KBM-7 (cell line): ENCODE data around the gene ZMYND10.

ENCODE experiments used
- DNase-seq: peaks from one replicate; pipeline ENCODE4 v3.0.0-alpha.2; 2015
- in situ Hi-C: fragments of 300-500 bp; cut with MboI; formaldehyde crosslinking; loops from 2 replicates; pipeline ENCODE4 v1.14.3; 2020; ENCODE audit warnings: low sequenced_read_pairs, low pct_unique_long_range_greater_than_20kb, mixed read lengths

The ZMYND10 gene

DNA sequence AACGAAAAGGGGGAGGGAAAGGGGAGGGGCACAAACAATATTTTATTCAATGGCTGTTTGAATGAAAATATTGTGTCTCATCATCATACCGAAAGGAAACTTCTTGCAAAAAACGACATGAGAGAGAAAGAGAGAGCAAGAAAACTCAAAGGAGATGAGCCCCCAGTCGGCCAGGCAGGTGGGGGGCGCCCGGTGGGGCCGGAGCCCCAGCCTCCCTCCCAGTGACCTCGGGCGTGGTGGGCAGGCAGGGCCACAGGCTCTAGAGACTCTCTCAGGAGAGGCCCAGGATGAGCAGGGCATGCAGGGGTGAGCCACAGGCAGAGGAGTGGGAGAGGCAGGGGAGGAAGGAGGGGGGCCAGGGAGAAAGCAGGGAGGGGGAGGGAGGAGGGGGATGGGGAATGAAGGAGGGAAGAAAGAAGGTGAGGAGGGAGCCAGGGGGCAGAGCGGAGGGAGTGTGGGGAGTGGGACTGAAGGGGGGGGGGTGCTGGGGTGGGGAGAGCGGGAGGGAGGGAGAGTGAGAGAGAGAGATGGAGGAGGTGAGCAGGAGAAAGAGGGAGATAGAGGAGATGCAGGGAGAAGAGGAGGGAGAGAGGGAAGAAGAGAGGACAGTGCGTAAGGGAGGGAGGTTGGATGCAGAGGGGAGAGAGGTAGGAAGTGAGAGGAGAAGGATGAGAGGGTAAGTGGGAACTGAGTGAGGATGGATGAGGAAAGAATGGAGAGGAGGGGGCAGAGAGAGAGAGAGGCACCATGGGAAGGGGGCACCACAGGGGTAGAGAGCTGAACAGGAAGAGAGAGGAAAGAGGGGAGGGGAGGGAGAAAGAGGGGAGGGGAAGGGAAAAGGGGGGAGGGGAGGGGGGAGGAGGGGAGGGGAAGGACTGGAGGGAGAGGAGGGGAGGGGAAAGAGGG, 27.9 kb upstream of the ZMYND10 start:
- in situ Hi-C loops, result no loop called here
- no peak for DNase-seq

DNA sequence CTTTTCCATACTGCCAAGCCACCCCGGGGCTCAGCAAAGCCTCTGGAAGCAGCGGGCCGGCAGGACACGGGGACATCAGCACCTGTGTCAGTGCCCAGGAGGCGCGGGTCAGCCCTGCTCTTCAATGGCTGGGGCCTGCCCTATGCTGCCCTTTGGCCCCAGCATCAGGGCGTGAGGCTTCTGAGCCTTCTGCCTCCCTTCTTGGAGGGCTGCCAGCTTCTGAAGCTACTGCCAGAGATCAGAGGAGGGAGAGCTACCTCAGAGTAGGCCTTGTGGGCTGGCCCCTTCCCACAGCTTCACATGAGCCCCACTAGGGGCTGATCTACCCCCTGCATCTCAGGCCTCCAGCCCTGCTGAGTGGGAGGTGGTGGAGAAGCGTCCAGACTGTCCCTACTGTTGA, 26.8 kb upstream of the ZMYND10 start:
- DNase-seq, result no peak
- in situ Hi-C loops, result no loop called here

DNA sequence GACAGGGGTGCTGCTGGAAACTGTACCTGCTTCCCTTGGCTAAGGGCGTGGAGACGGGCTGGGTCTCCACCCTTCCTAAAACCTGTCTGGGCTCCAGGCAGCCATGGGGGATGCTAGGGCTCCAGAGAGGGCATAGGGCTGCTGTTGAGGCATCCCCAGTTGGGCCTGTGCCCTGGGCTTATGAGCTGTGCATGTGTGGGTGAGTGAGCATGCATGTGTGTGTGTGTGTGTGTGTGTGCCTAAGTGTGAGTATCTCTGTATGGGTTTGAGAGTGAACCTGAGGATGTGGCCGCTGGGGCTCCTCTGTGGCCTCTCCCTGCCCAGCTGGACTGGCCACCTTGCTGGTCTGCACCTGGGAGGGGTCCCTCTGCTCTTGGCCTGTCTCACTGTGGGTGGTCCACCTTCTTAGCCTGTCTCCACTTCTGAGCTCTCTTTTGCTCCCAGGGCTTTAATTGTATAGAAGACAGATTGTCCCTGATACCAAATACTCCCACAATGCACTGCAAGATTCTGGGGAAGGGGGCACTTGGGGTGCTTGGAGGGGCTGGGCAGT, 25.7 kb upstream of the ZMYND10 start:
- in situ Hi-C loops, result no loop called here
- no peak for DNase-seq

DNA sequence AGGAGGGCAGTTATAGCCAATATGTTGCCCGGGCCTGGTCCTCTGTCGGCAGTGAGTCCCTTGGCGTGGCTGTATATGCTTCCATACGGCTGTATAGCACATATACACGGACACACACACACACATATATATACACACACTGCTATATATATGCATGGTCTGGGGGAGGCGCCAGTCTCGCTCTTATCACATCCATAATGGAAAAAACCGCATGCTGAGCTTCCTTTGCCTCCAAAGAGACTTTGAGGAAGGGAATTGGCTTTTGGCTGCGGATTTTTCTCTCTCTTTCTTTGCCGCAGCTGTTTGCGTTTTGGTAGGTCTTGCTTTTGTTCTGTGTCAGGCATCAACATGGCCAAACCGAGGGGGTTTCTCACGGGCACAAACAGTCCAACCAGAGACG, 25.1 kb upstream of the ZMYND10 start:
- in situ Hi-C loops, result no loop called here
- peak; percentile 82 for DNase-seq

DNA sequence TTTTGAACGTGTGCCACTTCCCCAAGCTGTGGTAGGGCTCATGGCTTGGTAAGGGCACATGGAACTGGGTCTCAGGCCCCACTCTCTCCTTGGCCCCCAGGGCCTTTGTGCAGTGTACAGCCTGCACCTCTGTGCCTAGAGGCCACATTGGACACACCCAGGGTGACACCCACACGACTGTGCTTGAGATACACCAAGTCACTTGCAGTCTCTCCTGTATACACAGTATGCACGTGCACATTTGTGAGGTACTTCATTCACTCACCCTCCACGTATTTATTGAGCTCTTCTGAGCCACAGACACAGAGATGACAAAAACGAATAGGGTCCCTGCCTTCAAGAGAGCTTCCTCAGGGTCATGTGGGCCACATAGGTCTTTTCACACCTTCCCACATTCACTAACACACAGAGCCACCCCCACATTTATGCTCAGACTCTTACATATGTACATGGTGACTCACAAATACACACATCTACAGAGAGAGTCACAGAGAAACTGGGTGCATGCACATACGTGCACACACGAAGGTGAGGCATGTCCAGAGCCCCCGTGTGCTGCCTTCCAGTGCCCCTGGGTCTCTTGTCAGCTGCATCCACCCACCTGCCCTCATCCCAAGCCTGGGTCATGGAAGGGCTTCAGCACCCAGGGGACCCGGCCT, 23.6 kb upstream of the ZMYND10 start:
- no peak for DNase-seq
- in situ Hi-C loops, result no loop called here

GRCh38 chr3:50365842-50366220, 20.3 kb upstream of the ZMYND10 start:
- DNase-seq, result no peak
- in situ Hi-C loops, result no loop called here

- in situ Hi-C loops, result no loop called here
- peak; percentile 71 for DNase-seq
These were observed 19.7 kb upstream of the ZMYND10 start for GRCh38 chr3:50365080-50365841.

- no peak for DNase-seq
- in situ Hi-C loops, result no loop called here
These were observed 19.1 kb upstream of the ZMYND10 start for GRCh38 chr3:50364573-50365079.

DNA sequence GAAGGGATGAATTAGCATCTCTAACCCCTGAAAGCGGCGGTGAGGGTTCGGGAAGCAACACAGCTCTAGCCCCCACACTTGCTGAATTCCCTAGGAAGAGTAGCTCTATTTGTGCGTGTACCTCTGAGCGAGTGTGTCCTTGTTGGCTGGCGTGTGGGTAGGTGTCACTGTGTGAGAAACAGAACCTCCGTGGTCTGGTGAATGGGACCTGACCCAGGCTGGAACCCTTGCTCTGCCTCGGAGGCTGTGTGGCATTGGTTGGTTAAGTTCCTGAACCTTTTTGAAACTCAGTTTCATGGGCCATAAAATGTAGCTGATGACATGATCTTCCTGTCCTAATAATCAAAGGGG, 14.2 kb upstream of the ZMYND10 start:
- DNase-seq, result no peak
- in situ Hi-C loops, result no loop called here

GRCh38 chr3:50358911-50359759, 13.6 kb upstream of the ZMYND10 start, which contains the start of gene TMEM115:
TMEM115 (minus strand) TSS chr3:50359521; CDS start chr3:50359063, 458 bp downstream.
- peak; percentile 96 for DNase-seq
- in situ Hi-C loops, result no loop called here

GRCh38 chr3:50358355-50358910, 12.9 kb upstream of the ZMYND10 start:
- DNase-seq, result no peak
- in situ Hi-C loops, result no loop called here

DNA sequence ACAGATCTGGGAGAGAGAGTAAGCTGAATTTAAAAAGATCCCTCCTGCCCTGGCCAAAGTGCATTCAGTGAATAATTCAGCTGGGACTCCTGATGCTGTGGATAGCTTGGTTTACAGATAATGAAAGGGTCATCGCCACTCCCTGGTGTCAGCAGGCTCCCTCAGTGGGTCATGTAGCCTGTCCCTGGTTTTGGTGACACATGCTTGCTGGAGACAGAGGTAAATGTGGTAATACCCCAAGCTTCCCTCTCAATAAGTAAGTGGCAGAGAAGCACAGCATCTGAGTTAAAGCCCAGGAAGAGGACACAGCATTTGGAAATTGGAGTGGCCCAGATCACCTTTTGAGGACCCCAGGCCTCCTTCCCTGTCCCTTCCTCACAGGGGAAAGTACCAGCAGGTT, 11.9 kb upstream of the ZMYND10 start:
- DNase-seq, result no peak
- in situ Hi-C loops, result no loop called here

- peak; percentile 53 for DNase-seq
- in situ Hi-C loops, result no loop called here
These were observed 11.0 kb upstream of the ZMYND10 start for GRCh38 chr3:50356553-50356952.

DNA sequence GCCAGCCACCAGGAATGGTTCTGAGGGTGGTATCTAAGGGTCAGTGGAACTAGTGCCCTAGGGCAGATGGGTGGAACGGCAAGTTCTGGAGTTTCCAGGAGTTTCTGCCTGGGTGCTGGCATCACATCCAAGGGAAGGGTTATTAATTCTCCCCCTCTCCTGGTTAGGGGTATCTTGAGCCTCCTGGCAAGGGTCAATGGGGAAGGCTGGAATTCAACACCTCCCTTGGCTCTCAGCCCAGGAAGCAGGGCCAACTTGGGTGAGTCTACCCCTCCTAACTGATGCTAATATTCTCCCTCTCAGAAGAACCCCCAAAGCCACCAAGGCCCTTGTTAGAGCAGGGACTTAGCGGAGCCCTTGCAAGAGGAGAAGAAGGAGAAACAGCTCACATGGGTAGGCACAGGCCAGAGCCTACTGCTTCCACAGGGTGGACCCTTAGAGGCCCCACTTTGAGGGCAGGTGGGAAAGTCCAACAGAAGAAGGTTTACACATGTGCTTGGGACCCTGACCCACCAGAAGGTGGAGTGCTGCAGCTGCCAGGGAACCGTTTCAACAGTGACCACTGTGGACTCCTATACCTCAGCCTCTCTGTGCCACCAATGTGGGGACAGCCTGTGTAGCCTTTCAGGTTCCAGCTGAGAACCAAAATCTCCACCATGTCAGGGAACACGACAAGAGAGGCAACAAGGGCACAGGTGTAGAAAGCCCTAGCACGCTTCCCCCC, 10.5 kb upstream of the ZMYND10 start:
- no peak for DNase-seq
- in situ Hi-C loops, result no loop called here

GRCh38 chr3:50354850-50355249, 9.3 kb upstream of the ZMYND10 start:
- no peak for DNase-seq
- in situ Hi-C loops, result no loop called here

DNA sequence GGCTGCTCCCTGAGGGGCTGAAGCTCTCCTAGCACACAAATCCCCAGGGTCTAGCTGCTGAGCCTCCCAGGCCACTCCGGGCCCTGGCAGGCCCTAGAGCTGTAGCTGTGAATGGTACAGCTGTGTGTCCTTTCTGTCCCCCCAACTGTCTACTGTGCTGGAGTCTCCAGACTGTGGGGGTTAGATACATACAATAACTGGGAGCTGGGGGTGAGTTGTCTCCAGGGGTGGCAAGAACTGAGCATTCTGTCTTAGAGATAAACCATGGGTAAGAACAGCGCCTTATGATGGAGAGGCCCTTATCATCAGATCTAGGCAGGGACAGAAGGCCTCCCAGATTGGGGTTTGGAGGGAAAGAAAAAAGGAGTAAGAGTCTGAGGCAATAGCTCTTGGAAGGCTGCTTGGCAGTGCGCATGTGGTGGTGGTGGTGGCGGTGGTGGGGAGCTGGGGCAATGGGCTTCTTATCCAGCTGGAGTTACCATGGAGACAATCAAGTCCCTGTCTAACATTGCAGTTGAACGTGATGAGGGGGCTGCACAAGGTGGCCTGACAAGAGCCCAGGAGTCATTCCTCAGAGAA, 8.7 kb upstream of the ZMYND10 start:
- DNase-seq, result no peak
- in situ Hi-C loops, result no loop called here

GRCh38 chr3:50353245-50354004, 7.9 kb upstream of the ZMYND10 start:
- DNase-seq, result no peak
- in situ Hi-C loops, result no loop called here
